Keratinocyte (primary cell): Measurements from ENCODE around the gene OR6C74. TPM values are rescaled to one million over a fixed set of nuclear protein-coding genes. Genes with fewer than 3 reads are reported as not detected.

Experiments
- DNase-seq: peaks from one replicate; pipeline ENCODE4 v3.0.0-alpha.2; 2011; ENCODE audit warnings: low read depth, missing footprints, low spot score
- FAIRE-seq: peaks from 2 replicates; lab custom pipeline; 2011; peaks lifted over from hg19 to GRCh38; lab: Jason Lieb, UNC
- H2AFZ ChIP-seq: 2 replicates; pipeline ENCODE4 v1.6.0; 2012; ENCODE audit warnings: low read length, control low read depth, inconsistent platforms; ENCODE audit not compliant: control insufficient read depth
- H3K27ac ChIP-seq: 2 replicates; pipeline ENCODE4 v1.5.1; 2011; ENCODE audit warnings: low read length; ENCODE audit not compliant: control insufficient read depth, insufficient read depth
- H3K27me3 ChIP-seq: 3 replicates; pipeline ENCODE4 v1.6.0; 2011; ENCODE audit warnings: low read length; ENCODE audit not compliant: control insufficient read depth, insufficient read depth; ENCODE audit errors: extremely low read depth
- H3K36me3 ChIP-seq, 2 experiments: 2 replicates in 1 of 2; 3 replicates in 1 of 2; pipeline ENCODE4 v1.5.1; 2011; ENCODE audit warnings: low read length in 2 of 2, mild to moderate bottlenecking in 1 of 2; ENCODE audit not compliant: control insufficient read depth in 2 of 2, insufficient read depth in 2 of 2; ENCODE audit errors: extremely low read depth in 1 of 2
- H3K4me1 ChIP-seq: 3 replicates; pipeline ENCODE4 v1.5.1; 2011; ENCODE audit warnings: low read length; ENCODE audit not compliant: control insufficient read depth, insufficient read depth; ENCODE audit errors: extremely low read depth
- H3K4me2 ChIP-seq: 3 replicates; pipeline ENCODE4 v1.6.0; 2011; ENCODE audit warnings: low read depth, low read length; ENCODE audit not compliant: control insufficient read depth, insufficient read depth; ENCODE audit errors: extremely low read depth
- H3K4me3 ChIP-seq, 3 experiments: fragments of 200-600 bp in 1 of 3; sonication (generic) in 1 of 3; 2 replicates in 2 of 3; 3 replicates in 1 of 3; pipeline ENCODE4 v1.5.1; 2011 to 2016; ENCODE audit warnings: low read length in 3 of 3, mild to moderate bottlenecking in 3 of 3, control low read depth in 2 of 3, inconsistent platforms in 1 of 3, low read depth in 1 of 3, mixed read lengths in 1 of 3, mixed run types in 1 of 3, moderate library complexity in 1 of 3; ENCODE audit not compliant: control insufficient read depth in 2 of 3, insufficient read depth in 2 of 3; ENCODE audit errors: extremely low read depth in 1 of 3
- H3K79me2 ChIP-seq: 2 replicates; pipeline ENCODE4 v1.6.0; 2012; ENCODE audit warnings: low read length; ENCODE audit not compliant: control insufficient read depth, insufficient read depth
- H3K9ac ChIP-seq: 3 replicates; pipeline ENCODE4 v1.6.0; 2011; ENCODE audit warnings: low read length; ENCODE audit not compliant: control insufficient read depth, insufficient read depth; ENCODE audit errors: extremely low read depth
- H3K9me1 ChIP-seq: 3 replicates; pipeline ENCODE4 v1.6.0; 2011; ENCODE audit warnings: low read length; ENCODE audit not compliant: control insufficient read depth, insufficient read depth; ENCODE audit errors: extremely low read depth
- H3K9me3 ChIP-seq: 2 replicates; pipeline ENCODE4 v1.5.1; 2012; ENCODE audit warnings: low read depth, low read length; ENCODE audit not compliant: control insufficient read depth
- H4K20me1 ChIP-seq: 3 replicates; pipeline ENCODE4 v1.6.0; 2011; ENCODE audit warnings: low read length; ENCODE audit not compliant: control insufficient read depth, insufficient read depth; ENCODE audit errors: extremely low read depth
- EZH2 ChIP-seq: IDR thresholded peaks from one replicate; pipeline ENCODE4 v1.6.1; 2012; ENCODE audit warnings: inconsistent platforms, mild to moderate bottlenecking, low read length, moderate library complexity
- dilution Hi-C: fragments of 300-500 bp; cut with MboI; formaldehyde crosslinking; loops from one replicate; pipeline ENCODE4 v1.7.0; 2020; ENCODE audit warnings: low sequenced_read_pairs; ENCODE audit not compliant: extremely low pct_ligation_motif_present
- polyA plus RNA-seq, 5 experiments: library from polyadenylated mRNA; depleted of rRNA in 3 of 5; stranded (reverse) in 3 of 5; stranded (forward) in 1 of 5; unstranded in 1 of 5; fragments of >200 nt; gene quantifications; 1 replicate in 1 of 5; 2 replicates in 3 of 5; 3 replicates in 1 of 5; pipeline versions ENCODE4 v1.2.1 to v1.2.3, GENCODE V29; 2011 to 2012; ENCODE audit warnings: missing spikeins in 2 of 5, low read depth in 1 of 5, low replicate concordance in 1 of 5
- TF ChIP-seq, protein P1 (sequence below), 3 experiments: IDR thresholded peaks in 1 of 3; conservative IDR thresholded peaks in 1 of 3; optimal IDR thresholded peaks in 1 of 3; 2 replicates in 2 of 3; 3 replicates in 1 of 3; pipeline versions ENCODE3 to v1.5.1; 2011; ENCODE audit warnings: low read length in 3 of 3, mild to moderate bottlenecking in 3 of 3, moderate library complexity in 2 of 3, control low read depth in 1 of 3, inconsistent platforms in 1 of 3; ENCODE audit not compliant: insufficient read depth in 2 of 3; ENCODE audit errors: extremely low read depth in 1 of 3

OR6C74 gene
- polyA plus RNA-seq, 1 donor (not counting 4 experiments of a cell fraction or from before 2014, with no cell fraction given): not detected

- Histone ChIP-seq H2AFZ (no peak overlapping the region), H3K4me3 (no peak overlapping the region)
Observed at GRCh38 chr12:55250944-55251343, 6.5 kb downstream of the OR6C74 start.

DNA sequence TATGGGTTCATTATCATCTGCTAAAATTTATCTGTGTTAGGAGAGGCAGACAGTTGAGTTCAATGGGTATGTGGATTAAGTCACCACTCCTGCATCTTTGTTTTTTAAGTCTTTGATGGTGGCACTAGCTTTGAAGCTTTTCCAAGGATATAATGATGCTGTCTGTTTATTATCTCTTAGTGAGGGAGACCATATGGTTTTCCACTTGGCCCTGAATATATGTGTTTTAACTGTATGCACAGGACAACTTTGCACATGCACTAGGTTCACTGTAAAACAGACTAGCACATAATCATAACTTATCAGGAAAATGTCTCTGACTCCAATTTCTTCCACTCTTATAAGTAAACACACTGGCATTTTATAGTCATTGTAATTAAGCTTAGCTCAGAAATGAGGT lies 8.9 kb downstream of the OR6C74 start:
- DNase-seq: no peak
- FAIRE-seq: no peak
- Histone ChIP-seq H3K36me3 (no peaks in the 10 kb centered on the region), H3K9me1 (no peaks in the 10 kb centered on the region), H3K27me3 (no peaks in the 10 kb centered on the region), H3K9me3 (no peaks in the 10 kb centered on the region), H3K27ac (no peak overlapping the region), H3K4me3 (no peak overlapping the region), H3K9ac (no peak overlapping the region), H2AFZ (no peak overlapping the region), H3K4me1 (no peaks in the 10 kb centered on the region), H4K20me1 (no peaks in the 10 kb centered on the region), H3K79me2 (no peaks in the 10 kb centered on the region), H3K4me2 (no peak overlapping the region)
- dilution Hi-C loops: no loop called here
- no peak for TF ChIP-seq EZH2
- TF ChIP-seq, protein P1, sequence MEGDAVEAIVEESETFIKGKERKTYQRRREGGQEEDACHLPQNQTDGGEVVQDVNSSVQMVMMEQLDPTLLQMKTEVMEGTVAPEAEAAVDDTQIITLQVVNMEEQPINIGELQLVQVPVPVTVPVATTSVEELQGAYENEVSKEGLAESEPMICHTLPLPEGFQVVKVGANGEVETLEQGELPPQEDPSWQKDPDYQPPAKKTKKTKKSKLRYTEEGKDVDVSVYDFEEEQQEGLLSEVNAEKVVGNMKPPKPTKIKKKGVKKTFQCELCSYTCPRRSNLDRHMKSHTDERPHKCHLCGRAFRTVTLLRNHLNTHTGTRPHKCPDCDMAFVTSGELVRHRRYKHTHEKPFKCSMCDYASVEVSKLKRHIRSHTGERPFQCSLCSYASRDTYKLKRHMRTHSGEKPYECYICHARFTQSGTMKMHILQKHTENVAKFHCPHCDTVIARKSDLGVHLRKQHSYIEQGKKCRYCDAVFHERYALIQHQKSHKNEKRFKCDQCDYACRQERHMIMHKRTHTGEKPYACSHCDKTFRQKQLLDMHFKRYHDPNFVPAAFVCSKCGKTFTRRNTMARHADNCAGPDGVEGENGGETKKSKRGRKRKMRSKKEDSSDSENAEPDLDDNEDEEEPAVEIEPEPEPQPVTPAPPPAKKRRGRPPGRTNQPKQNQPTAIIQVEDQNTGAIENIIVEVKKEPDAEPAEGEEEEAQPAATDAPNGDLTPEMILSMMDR (optimal IDR thresholded peaks at IDR 0.05 in 1 of 3, IDR thresholded peaks at IDR 0.05 in 1 of 3, conservative IDR thresholded peaks at IDR 0.05 in 1 of 3; ENCODE audit: extremely low read depth in 1 of 3, insufficient read depth in 2 of 3, low read length in 3 of 3): no peak

More at GRCh38 chr12:55250944-55251343, 6.5 kb downstream of the OR6C74 start:
- TF ChIP-seq, protein P1 (optimal IDR thresholded peaks at IDR 0.05 in 1 of 3, IDR thresholded peaks at IDR 0.05 in 1 of 3, conservative IDR thresholded peaks at IDR 0.05 in 1 of 3; ENCODE audit: extremely low read depth in 1 of 3, insufficient read depth in 2 of 3, low read length in 3 of 3): no peak
- no peak for TF ChIP-seq EZH2
- Histone ChIP-seq H3K4me1 (no peaks in the 10 kb centered on the region), H3K36me3 (no peaks in the 10 kb centered on the region), H3K9me1 (no peaks in the 10 kb centered on the region), H4K20me1 (no peaks in the 10 kb centered on the region), H3K27ac (no peak overlapping the region), H3K4me2 (no peak overlapping the region), H3K79me2 (no peaks in the 10 kb centered on the region), H3K27me3 (no peaks in the 10 kb centered on the region), H3K9ac (no peak overlapping the region), H3K9me3 (no peaks in the 10 kb centered on the region)
- FAIRE-seq (no peak), DNase-seq (no peak)
- dilution Hi-C loops: no loop called here
